DND-41 (cell line): Measurements from ENCODE around the gene ZNF117.
"Not testable (repeated sequence)": the region's sequence is repeated elsewhere in the genome, so short reads cannot be mapped to it uniquely, and the experiment has no call there.

Source experiments
- CTCF ChIP-seq: IDR thresholded peaks from 2 replicates; pipeline ENCODE4 v1.5.1; 2012; ENCODE audit warnings: borderline replicate concordance, low read length, moderate library complexity, mild to moderate bottlenecking; ENCODE audit not compliant: poor library complexity, severe bottlenecking; ENCODE audit errors: extremely low read depth
- EZH2 ChIP-seq: IDR thresholded peaks from 3 replicates; pipeline ENCODE4 v1.6.1; 2012; ENCODE audit warnings: borderline replicate concordance, low read depth, mild to moderate bottlenecking, moderate library complexity, low read length, inconsistent platforms; ENCODE audit not compliant: severe bottlenecking

GRCh38 chr7:65020978-65021377, 30.1 kb upstream of the ZNF117 start:
- not testable (repeated sequence) for TF ChIP-seq CTCF, EZH2
